Measurements from ENCODE around the gene TAF10.

The TAF10 gene

DNA sequence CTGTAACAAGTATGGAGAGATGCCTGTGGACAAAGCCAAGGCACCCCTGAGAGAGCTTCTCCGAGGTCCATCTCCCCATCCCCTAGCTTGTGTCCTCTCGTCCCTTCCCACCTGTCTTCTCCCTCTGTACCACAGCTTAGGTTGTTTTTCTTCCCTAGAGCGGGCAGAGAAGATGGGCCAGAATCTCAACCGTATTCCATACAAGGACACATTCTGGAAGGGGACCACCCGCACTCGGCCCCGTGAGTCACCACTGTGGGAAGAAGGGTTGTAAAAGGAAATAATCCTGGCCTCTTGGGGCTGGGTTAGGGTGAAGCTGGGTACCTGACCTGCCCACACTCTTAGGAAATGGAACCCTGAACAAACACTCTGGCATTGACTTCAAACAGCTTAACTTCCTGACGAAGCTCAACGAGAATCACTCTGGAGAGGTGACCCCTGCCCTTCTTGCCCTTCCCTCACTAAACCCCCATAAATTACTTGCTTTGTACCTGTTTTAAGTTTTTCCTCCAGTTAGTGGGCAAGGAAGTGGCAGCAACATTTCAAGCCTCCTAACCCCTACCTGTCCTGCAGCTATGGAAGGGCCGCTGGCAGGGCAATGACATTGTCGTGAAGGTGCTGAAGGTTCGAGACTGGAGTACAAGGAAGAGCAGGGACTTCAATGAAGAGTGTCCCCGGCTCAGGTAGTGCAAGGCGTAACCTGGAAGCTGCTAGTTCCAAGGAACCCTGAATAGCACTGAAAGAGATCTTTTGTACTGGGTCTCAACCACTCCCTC is 3.1 kb downstream of the TAF10 start:
- no peak overlapping the region for H3K4me3 ChIP-seq (ENCODE audit: low read depth, low read length)
- TF ChIP-seq, protein P1, sequence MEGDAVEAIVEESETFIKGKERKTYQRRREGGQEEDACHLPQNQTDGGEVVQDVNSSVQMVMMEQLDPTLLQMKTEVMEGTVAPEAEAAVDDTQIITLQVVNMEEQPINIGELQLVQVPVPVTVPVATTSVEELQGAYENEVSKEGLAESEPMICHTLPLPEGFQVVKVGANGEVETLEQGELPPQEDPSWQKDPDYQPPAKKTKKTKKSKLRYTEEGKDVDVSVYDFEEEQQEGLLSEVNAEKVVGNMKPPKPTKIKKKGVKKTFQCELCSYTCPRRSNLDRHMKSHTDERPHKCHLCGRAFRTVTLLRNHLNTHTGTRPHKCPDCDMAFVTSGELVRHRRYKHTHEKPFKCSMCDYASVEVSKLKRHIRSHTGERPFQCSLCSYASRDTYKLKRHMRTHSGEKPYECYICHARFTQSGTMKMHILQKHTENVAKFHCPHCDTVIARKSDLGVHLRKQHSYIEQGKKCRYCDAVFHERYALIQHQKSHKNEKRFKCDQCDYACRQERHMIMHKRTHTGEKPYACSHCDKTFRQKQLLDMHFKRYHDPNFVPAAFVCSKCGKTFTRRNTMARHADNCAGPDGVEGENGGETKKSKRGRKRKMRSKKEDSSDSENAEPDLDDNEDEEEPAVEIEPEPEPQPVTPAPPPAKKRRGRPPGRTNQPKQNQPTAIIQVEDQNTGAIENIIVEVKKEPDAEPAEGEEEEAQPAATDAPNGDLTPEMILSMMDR (IDR thresholded peaks at IDR 0.05; ENCODE audit: borderline replicate concordance, insufficient read depth, low read depth, low read length) = no peak

DNA sequence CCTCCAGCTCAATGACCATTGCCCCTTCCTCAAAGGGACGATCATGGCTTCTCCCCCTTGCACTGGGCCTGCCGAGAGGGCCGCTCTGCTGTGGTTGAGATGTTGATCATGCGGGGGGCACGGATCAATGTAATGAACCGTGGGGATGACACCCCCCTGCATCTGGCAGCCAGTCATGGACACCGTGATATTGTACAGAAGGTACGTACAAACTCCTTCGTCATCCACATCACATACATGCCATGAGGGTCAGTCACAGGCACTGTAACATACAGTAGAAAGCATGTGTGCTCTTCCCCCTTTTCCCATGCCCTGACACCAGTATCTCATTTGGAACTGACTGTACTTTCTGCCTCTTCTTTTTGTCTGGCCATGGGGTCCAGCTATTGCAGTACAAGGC is 4.0 kb downstream of the TAF10 start:
- TF ChIP-seq, protein P1 (IDR thresholded peaks at IDR 0.05; ENCODE audit: borderline replicate concordance, insufficient read depth, low read depth, low read length) = no peak
- H3K4me3 ChIP-seq (ENCODE audit: low read depth, low read length) = no peak overlapping the region

DNA sequence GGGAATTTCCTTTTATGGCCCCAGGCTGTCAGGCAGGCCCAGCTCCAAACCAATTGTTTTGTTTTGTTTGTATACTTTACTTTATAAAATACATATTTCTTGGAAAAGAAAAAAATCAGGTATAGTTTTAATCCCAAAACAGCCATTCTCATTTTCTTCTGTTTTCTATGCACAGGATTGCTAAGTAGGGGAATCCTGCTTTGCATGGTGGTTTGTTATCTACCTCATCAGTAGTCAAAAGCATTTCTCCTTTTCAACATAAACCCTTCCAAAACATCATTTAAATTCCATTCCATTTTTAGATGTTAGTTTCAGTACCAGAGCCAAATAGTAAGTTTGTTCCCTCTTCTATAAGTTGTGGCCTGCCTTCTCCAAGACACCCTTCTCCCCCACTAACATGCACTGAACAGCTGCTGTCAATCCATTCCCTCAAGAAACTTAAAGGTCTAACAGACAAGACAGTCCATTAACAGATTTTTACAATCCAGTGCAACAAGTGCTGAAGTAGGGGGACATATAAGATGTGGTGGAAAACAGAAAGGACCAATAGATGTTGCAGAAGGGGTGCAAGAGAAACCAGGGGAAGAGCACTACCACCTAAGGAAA is 4.7 kb downstream of the TAF10 start:
- H3K4me3 ChIP-seq (ENCODE audit: low read depth, low read length) = peak overlapping the region; percentile 1

GRCh38 chr11:6606471-6607189 is 5.4 kb downstream of the TAF10 start:
- TF ChIP-seq, protein P1 (IDR thresholded peaks at IDR 0.05; ENCODE audit: borderline replicate concordance, insufficient read depth, low read depth, low read length) = no peak
- H3K4me3 ChIP-seq (ENCODE audit: low read depth, low read length) = peak overlapping the region; percentile 1

More for the DNA sequence above, 4.7 kb downstream of the TAF10 start:
- TF ChIP-seq, protein P1 (IDR thresholded peaks at IDR 0.05; ENCODE audit: borderline replicate concordance, insufficient read depth, low read depth, low read length) = no peak

DNA sequence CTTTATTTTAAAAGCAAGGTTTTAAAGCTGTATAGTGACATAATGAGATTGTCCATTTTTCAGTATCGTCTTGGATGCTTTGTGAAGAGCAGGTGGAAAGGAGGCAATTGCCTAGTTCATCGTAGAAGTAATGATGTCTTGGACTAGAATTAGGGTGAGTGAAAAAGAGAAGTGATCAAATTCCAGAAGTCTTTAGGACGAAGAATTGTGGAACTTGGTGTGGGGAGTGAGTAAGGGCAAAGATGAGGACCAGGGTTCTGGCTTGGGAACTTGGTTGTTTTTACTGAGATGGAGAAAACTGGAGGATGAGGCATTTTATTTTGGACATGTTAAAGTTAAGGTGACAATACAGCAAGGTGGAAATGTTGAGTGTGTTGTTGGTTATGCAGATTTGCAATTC is 7.2 kb downstream of the TAF10 start:
- TF ChIP-seq, protein P1 (IDR thresholded peaks at IDR 0.05; ENCODE audit: borderline replicate concordance, insufficient read depth, low read depth, low read length) = no peak

DNA sequence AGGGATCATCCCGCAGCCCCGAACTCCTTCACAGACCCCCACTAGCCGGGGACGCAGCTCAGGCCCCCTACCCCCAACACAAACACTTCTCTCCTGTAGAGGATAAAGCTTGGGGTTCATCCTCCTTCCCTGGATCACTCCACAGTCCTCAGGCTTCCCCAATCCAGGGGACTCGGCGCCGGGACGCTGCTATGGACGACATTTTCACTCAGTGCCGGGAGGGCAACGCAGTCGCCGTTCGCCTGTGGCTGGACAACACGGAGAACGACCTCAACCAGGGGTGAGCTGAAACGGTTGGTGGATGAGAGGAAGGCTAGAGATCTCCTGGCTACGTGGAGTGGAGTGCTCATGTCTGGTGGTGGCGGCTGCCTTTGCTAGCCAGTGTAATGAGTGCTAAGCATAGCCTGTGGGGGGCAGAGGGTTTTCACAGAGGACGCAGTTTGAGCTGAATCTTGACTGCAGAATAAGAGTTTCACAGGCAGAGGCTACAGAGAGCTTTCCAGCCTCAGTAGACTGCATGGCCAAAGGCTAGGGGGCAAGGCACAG is 7.9 kb downstream of the TAF10 start:
- TF ChIP-seq, protein P1 (IDR thresholded peaks at IDR 0.05; ENCODE audit: borderline replicate concordance, insufficient read depth, low read depth, low read length) = 0 out of 2 replicates have a peak, but pooled peaks have one; percentile 23
- peak overlapping the region; percentile 70 for H3K4me3 ChIP-seq (ENCODE audit: low read depth, low read length)

More for the DNA sequence above, 7.2 kb downstream of the TAF10 start:
- H3K4me3 ChIP-seq (ENCODE audit: low read depth, low read length) = peak overlapping the region; percentile 70

Measured in GM12875 (cell line).